ENCODE data around the gene SIX5.

DNA sequence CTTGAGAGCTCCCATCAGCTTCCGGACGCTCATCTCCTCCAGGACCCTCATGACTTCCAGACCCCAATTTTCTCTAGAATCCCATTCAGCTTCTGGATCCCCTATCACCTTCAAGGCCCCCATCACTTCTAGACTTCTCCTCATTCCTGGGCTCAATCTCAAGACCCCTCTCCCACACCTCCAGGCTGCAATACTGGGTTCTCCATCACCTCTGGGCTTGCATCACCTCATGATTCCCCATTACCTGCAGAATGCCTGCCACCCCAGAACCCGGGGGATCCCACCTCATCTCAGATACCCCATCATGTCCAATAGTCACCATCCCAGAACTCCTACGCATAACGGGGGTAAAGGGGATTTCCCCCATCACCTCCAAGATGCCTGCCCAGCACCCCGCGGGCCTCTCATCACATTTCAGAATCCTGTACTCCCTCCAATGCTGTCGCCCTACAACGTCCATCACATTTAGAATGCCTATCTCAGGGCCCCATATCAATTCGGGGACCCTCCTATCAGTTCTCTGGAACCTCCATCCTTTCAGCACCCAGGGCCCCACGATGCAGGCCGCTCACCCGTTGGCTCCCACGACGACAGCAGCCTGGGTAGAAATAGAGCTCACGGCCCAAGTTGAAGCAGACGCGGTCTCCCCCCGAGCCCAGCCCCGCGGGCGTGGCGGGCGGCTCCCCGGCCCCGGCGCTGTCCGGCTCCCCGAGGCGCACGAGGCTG, 22.9 kb upstream of the SIX5 start:
- no peak for TF ChIP-seq RNF2 (IDR thresholded peaks at IDR 0.05; ENCODE audit: borderline replicate concordance, low read depth)
- no peak for TF ChIP-seq SMC3 (IDR thresholded peaks at IDR 0.05)
- TF ChIP-seq FOSB (CRISPR knock-in tag; IDR thresholded peaks at IDR 0.05) = no peak

Measured in A549 (cell line).